Right lobe of liver (tissue), 4 donors: ENCODE measurements around the gene SHMT1.

Experiments
- POLR2A ChIP-seq: fragments of 450-650 bp; IDR thresholded peaks from one replicate; pipeline ENCODE4 v1.6.1; 2017; ENCODE audit warnings: antibody characterized with exemption, mild to moderate bottlenecking
- TF ChIP-seq, protein P1 (sequence below), 4 donors: fragments of 200-600 bp in 3 of 4; fragments of 450-650 bp in 1 of 4; IDR thresholded peaks; one replicate each; pipeline versions ENCODE4 v1.5.1 to v1.8.0; 2016 to 2022; ENCODE audit warnings: antibody characterized with exemption in 4 of 4, mild to moderate bottlenecking in 2 of 4
- donor health status: DM: no; HTN: no; CAD: no.
- donor health status: DM: no; HTN: no; CAD: no.
- donor health status: DM: no; HTN: yes; CAD: no.

GRCh38 chr17:18285296-18285695 is 78.1 kb downstream of the SHMT1 start:
- TF ChIP-seq POLR2A = no peak
- TF ChIP-seq, protein P1, sequence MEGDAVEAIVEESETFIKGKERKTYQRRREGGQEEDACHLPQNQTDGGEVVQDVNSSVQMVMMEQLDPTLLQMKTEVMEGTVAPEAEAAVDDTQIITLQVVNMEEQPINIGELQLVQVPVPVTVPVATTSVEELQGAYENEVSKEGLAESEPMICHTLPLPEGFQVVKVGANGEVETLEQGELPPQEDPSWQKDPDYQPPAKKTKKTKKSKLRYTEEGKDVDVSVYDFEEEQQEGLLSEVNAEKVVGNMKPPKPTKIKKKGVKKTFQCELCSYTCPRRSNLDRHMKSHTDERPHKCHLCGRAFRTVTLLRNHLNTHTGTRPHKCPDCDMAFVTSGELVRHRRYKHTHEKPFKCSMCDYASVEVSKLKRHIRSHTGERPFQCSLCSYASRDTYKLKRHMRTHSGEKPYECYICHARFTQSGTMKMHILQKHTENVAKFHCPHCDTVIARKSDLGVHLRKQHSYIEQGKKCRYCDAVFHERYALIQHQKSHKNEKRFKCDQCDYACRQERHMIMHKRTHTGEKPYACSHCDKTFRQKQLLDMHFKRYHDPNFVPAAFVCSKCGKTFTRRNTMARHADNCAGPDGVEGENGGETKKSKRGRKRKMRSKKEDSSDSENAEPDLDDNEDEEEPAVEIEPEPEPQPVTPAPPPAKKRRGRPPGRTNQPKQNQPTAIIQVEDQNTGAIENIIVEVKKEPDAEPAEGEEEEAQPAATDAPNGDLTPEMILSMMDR (IDR thresholded peaks at IDR 0.05) = no peak
